ENCODE data around the gene ARHGAP31. TPM values are rescaled to one million over a fixed set of nuclear protein-coding genes. Genes with fewer than 3 reads are reported as not detected.

ARHGAP31 gene
- total and polyA plus RNA-seq, 7 donors: 3.5 to 18.0 (median 11.0) TPM

- H3K36me3 ChIP-seq: no peaks in the 10 kb centered on the region
- no peak overlapping the region for H3K4me3 ChIP-seq
- H3K9me3 ChIP-seq: no peaks in the 10 kb centered on the region
- H3K27me3 ChIP-seq: no peaks in the 10 kb centered on the region
- 88 to 89% methylated on average over 5 of the region's 5 CpGs for WGBS, 2 donors
- peaks cover 0 to 9% (median 8%) of the 10 kb centered on the region in 4 donors for H3K4me1 ChIP-seq
- no peak overlapping the region for H3K27ac ChIP-seq
- TF ChIP-seq POLR2A (IDR thresholded peaks at IDR 0.05) (no peak), POLR2AphosphoS5 (IDR thresholded peaks at IDR 0.05) (no peak), CTCF (IDR thresholded peaks at IDR 0.05) (no peak), EP300 (IDR thresholded peaks at IDR 0.05) (no peak)
- DNase-seq: no peak
- intact Hi-C loops (cut with DNase I): loop anchor here (10.0 kb wide), 2 partner anchors 78 to 108 kb away; no protein-coding TSS in a partner anchor
Measured at GRCh38 chr3:119276680-119277079, 17.5 kb upstream of the ARHGAP31 start.

- Histone ChIP-seq H3K4me3 (no peak overlapping the region), H3K36me3 (no peaks in the 10 kb centered on the region), H3K27me3 (no peaks in the 10 kb centered on the region), H3K9me3 (peaks cover 0 to 6% (median 0%) of the 10 kb centered on the region in 4 donors), H3K4me1 (peaks cover 0 to 9% (median 8%) of the 10 kb centered on the region in 4 donors), H3K27ac (peak overlapping the region; percentile 56 to 63 (median 62))
- DNase-seq: peak; percentile 81
- TF ChIP-seq EP300 (IDR thresholded peaks at IDR 0.05) (no peak), POLR2AphosphoS5 (IDR thresholded peaks at IDR 0.05) (peak in 1 of 4 donors; percentile 18)
- 69% methylated on average over 6 of the region's 6 CpGs for WGBS, 2 donors
- intact Hi-C loops (cut with DNase I): loop anchor here (10.0 kb wide), 2 partner anchors 76 to 106 kb away; no protein-coding TSS in a partner anchor
Measured at GRCh38 chr3:119279101-119279554, 15.1 kb upstream of the ARHGAP31 start.

- Histone ChIP-seq H3K36me3 (no peaks in the 10 kb centered on the region), H3K9me3 (peaks cover 0 to 6% (median 0%) of the 10 kb centered on the region in 4 donors), H3K4me1 (peaks cover 0 to 9% (median 8%) of the 10 kb centered on the region in 4 donors), H3K27me3 (no peaks in the 10 kb centered on the region), H3K4me3 (no peak overlapping the region), H3K27ac (peak overlapping the region; percentile 56 to 63 (median 62))
- no peak for DNase-seq
- TF ChIP-seq POLR2AphosphoS5 (IDR thresholded peaks at IDR 0.05): no peak
- no peak for TF ChIP-seq POLR2A (IDR thresholded peaks at IDR 0.05)
- TF ChIP-seq CTCF (IDR thresholded peaks at IDR 0.05): no peak
- no peak for TF ChIP-seq EP300 (IDR thresholded peaks at IDR 0.05)
- WGBS, 2 donors: 81 to 92% methylated on average over 5 of the region's 5 CpGs
- intact Hi-C loops (cut with DNase I): loop anchor here (10.0 kb wide), 2 partner anchors 75 to 105 kb away; no protein-coding TSS in a partner anchor
Measured at GRCh38 chr3:119279584-119280243, 14.5 kb upstream of the ARHGAP31 start.

- no peaks in the 10 kb centered on the region for H3K27me3 ChIP-seq
- peaks cover 0 to 8% (median 3%) of the 10 kb centered on the region in 4 donors for H3K9me3 ChIP-seq
- no peaks in the 10 kb centered on the region for H3K36me3 ChIP-seq
- intact Hi-C loops (cut with DNase I): no loop called here
- H3K4me1 ChIP-seq: peaks cover 0 to 11% (median 7%) of the 10 kb centered on the region in 4 donors
- H3K27ac ChIP-seq: no peak overlapping the region
- TF ChIP-seq EP300 (IDR thresholded peaks at IDR 0.05): no peak
- TF ChIP-seq POLR2AphosphoS5 (IDR thresholded peaks at IDR 0.05): no peak
- TF ChIP-seq POLR2A (IDR thresholded peaks at IDR 0.05): no peak
- no peak for TF ChIP-seq CTCF (IDR thresholded peaks at IDR 0.05)
- WGBS, 2 donors: 92% methylated on average over 3 of the region's 3 CpGs
- H3K4me3 ChIP-seq: no peak overlapping the region
- DNase-seq: no peak
Measured at GRCh38 chr3:119288669-119289403, 5.3 kb upstream of the ARHGAP31 start.

GRCh38 chr3:119289404-119289770, 4.8 kb upstream of the ARHGAP31 start:
- intact Hi-C loops (cut with DNase I): no loop called here
- no peak for DNase-seq
- Histone ChIP-seq H3K4me1 (peaks cover 0 to 11% (median 7%) of the 10 kb centered on the region in 4 donors), H3K27me3 (no peaks in the 10 kb centered on the region), H3K27ac (no peak overlapping the region), H3K4me3 (no peak overlapping the region), H3K36me3 (no peaks in the 10 kb centered on the region), H3K9me3 (peaks cover 0 to 8% (median 3%) of the 10 kb centered on the region in 4 donors)
- no peak for TF ChIP-seq POLR2AphosphoS5 (IDR thresholded peaks at IDR 0.05)
- TF ChIP-seq POLR2A (IDR thresholded peaks at IDR 0.05): no peak
- no peak for TF ChIP-seq EP300 (IDR thresholded peaks at IDR 0.05)
- no peak for TF ChIP-seq CTCF (IDR thresholded peaks at IDR 0.05)
- WGBS, 2 donors: 85 to 98% methylated on average over 2 of the region's 2 CpGs
